BLaER1 (cell line): ENCODE data around the gene CDKAL1.

Experiments
- H3K27ac ChIP-seq: shearing (Covaris generic); formaldehyde crosslinking; 2 replicates; pipeline ENCODE4 v1.8.1; 2022
- H3K27me3 ChIP-seq: shearing (Covaris generic); formaldehyde crosslinking; 2 replicates; pipeline ENCODE4 v1.8.1; 2022
- H3K36me3 ChIP-seq: shearing (Covaris generic); formaldehyde crosslinking; 2 replicates; pipeline ENCODE4 v1.8.1; 2022
- H3K4me1 ChIP-seq: shearing (Covaris generic); formaldehyde crosslinking; 2 replicates; pipeline ENCODE4 v1.8.1; 2022
- H3K4me2 ChIP-seq: shearing (Covaris generic); formaldehyde crosslinking; 2 replicates; pipeline ENCODE4 v1.8.1; 2022
- H3K4me3 ChIP-seq: shearing (Covaris generic); formaldehyde crosslinking; 2 replicates; pipeline ENCODE4 v1.8.1; 2022
- H3K9ac ChIP-seq: shearing (Covaris generic); formaldehyde crosslinking; 2 replicates; pipeline ENCODE4 v1.8.1; 2022
- H3K9me3 ChIP-seq: shearing (Covaris generic); formaldehyde crosslinking; 2 replicates; pipeline ENCODE4 v1.8.1; 2022
- H4K20me1 ChIP-seq: shearing (Covaris generic); formaldehyde crosslinking; 2 replicates; pipeline ENCODE4 v1.8.1; 2022
- Cebpa-rat ChIP-seq: shearing (Covaris generic); IDR thresholded peaks from 2 replicates; pipeline ENCODE4 v1.8.1; 2022

Gene CDKAL1

GRCh38 chr6:21158873-21159272 lies 624.6 kb downstream of the CDKAL1 start:
- Histone ChIP-seq H3K4me1 (no peaks in the 10 kb centered on the region), H3K9me3 (no peaks in the 10 kb centered on the region), H3K27me3 (no peaks in the 10 kb centered on the region), H3K4me2 (no peak overlapping the region), H3K9ac (no peak overlapping the region), H3K36me3 (0 out of 2 replicates have a peak, but pooled peaks cover 4% of the 10 kb centered on the region), H4K20me1 (no peaks in the 10 kb centered on the region), H3K27ac (no peak overlapping the region), H3K4me3 (no peak overlapping the region)
- no peak for TF ChIP-seq Cebpa-rat

- Histone ChIP-seq H3K27ac (no peak overlapping the region), H4K20me1 (no peaks in the 10 kb centered on the region), H3K9me3 (no peaks in the 10 kb centered on the region), H3K9ac (no peak overlapping the region), H3K36me3 (0 out of 2 replicates have a peak, but pooled peaks cover 4% of the 10 kb centered on the region), H3K4me3 (no peak overlapping the region), H3K4me1 (peaks cover 3% of the 10 kb centered on the region), H3K4me2 (no peak overlapping the region), H3K27me3 (no peaks in the 10 kb centered on the region)
- TF ChIP-seq Cebpa-rat: no peak
Measured at GRCh38 chr6:21159465-21159864, 625.2 kb downstream of the CDKAL1 start.

GRCh38 chr6:21161707-21162106 lies 627.5 kb downstream of the CDKAL1 start:
- Histone ChIP-seq H4K20me1 (no peaks in the 10 kb centered on the region), H3K36me3 (0 out of 2 replicates have a peak, but pooled peaks cover 4% of the 10 kb centered on the region), H3K4me3 (no peak overlapping the region), H3K27me3 (no peaks in the 10 kb centered on the region), H3K27ac (no peak overlapping the region), H3K4me1 (peaks cover 14% of the 10 kb centered on the region), H3K4me2 (no peak overlapping the region), H3K9me3 (no peaks in the 10 kb centered on the region), H3K9ac (no peak overlapping the region)
- no peak for TF ChIP-seq Cebpa-rat

GRCh38 chr6:21163110-21163837 lies 629.0 kb downstream of the CDKAL1 start:
- TF ChIP-seq Cebpa-rat: no peak
- Histone ChIP-seq H3K36me3 (0 out of 2 replicates have a peak, but pooled peaks cover 4% of the 10 kb centered on the region), H3K4me2 (no peak overlapping the region), H3K4me3 (no peak overlapping the region), H3K4me1 (peaks cover 14% of the 10 kb centered on the region), H4K20me1 (no peaks in the 10 kb centered on the region), H3K9ac (no peak overlapping the region), H3K27ac (no peak overlapping the region), H3K9me3 (no peaks in the 10 kb centered on the region), H3K27me3 (no peaks in the 10 kb centered on the region)

- no peak overlapping the region for H3K9ac ChIP-seq
- H3K27ac ChIP-seq: no peak overlapping the region
- H3K4me1 ChIP-seq: peaks cover 14% of the 10 kb centered on the region
- no peaks in the 10 kb centered on the region for H3K27me3 ChIP-seq
- H3K4me3 ChIP-seq: no peak overlapping the region
- no peaks in the 10 kb centered on the region for H4K20me1 ChIP-seq
- no peak for TF ChIP-seq Cebpa-rat
- no peak overlapping the region for H3K4me2 ChIP-seq
- no peaks in the 10 kb centered on the region for H3K9me3 ChIP-seq
- 0 out of 2 replicates have a peak, but pooled peaks cover 4% of the 10 kb centered on the region for H3K36me3 ChIP-seq
Measured at GRCh38 chr6:21163838-21164180, 629.6 kb downstream of the CDKAL1 start.

GRCh38 chr6:21164768-21165326 lies 630.6 kb downstream of the CDKAL1 start:
- no peak overlapping the region for H3K9ac ChIP-seq
- TF ChIP-seq Cebpa-rat: no peak
- no peaks in the 10 kb centered on the region for H3K9me3 ChIP-seq
- H3K4me2 ChIP-seq: peak overlapping the region; percentile 44
- H3K4me3 ChIP-seq: no peak overlapping the region
- no peaks in the 10 kb centered on the region for H4K20me1 ChIP-seq
- no peak overlapping the region for H3K27ac ChIP-seq
- no peaks in the 10 kb centered on the region for H3K27me3 ChIP-seq
- peaks cover 14% of the 10 kb centered on the region for H3K4me1 ChIP-seq
- 0 out of 2 replicates have a peak, but pooled peaks cover 4% of the 10 kb centered on the region for H3K36me3 ChIP-seq

- Histone ChIP-seq H3K27me3 (no peaks in the 10 kb centered on the region), H3K9ac (no peak overlapping the region), H3K4me1 (peaks cover 14% of the 10 kb centered on the region), H3K36me3 (0 out of 2 replicates have a peak, but pooled peaks cover 4% of the 10 kb centered on the region), H3K9me3 (no peaks in the 10 kb centered on the region), H3K4me3 (no peak overlapping the region), H4K20me1 (no peaks in the 10 kb centered on the region), H3K4me2 (no peak overlapping the region), H3K27ac (no peak overlapping the region)
- no peak for TF ChIP-seq Cebpa-rat
Measured at GRCh38 chr6:21166754-21167153, 632.5 kb downstream of the CDKAL1 start.

- Histone ChIP-seq H3K9me3 (no peaks in the 10 kb centered on the region), H3K27me3 (no peaks in the 10 kb centered on the region), H3K4me3 (no peak overlapping the region), H3K4me2 (no peak overlapping the region), H3K4me1 (peaks cover 14% of the 10 kb centered on the region), H3K36me3 (0 out of 2 replicates have a peak, but pooled peaks cover 4% of the 10 kb centered on the region), H3K9ac (no peak overlapping the region), H4K20me1 (no peaks in the 10 kb centered on the region), H3K27ac (no peak overlapping the region)
- no peak for TF ChIP-seq Cebpa-rat
Measured at GRCh38 chr6:21167790-21168189, 633.5 kb downstream of the CDKAL1 start.

- H3K27ac ChIP-seq: no peak overlapping the region
- no peaks in the 10 kb centered on the region for H3K4me1 ChIP-seq
- no peaks in the 10 kb centered on the region for H3K9me3 ChIP-seq
- H3K4me2 ChIP-seq: no peak overlapping the region
- H3K27me3 ChIP-seq: no peaks in the 10 kb centered on the region
- no peak overlapping the region for H3K9ac ChIP-seq
- no peaks in the 10 kb centered on the region for H4K20me1 ChIP-seq
- H3K4me3 ChIP-seq: no peak overlapping the region
- no peak for TF ChIP-seq Cebpa-rat
- H3K36me3 ChIP-seq: no peaks in the 10 kb centered on the region
Measured at GRCh38 chr6:21171801-21172200, 637.5 kb downstream of the CDKAL1 start.

- Histone ChIP-seq H3K9ac (no peak overlapping the region), H3K4me1 (no peaks in the 10 kb centered on the region), H3K9me3 (no peaks in the 10 kb centered on the region), H3K4me3 (no peak overlapping the region), H3K4me2 (no peak overlapping the region), H3K27ac (no peak overlapping the region), H3K27me3 (no peaks in the 10 kb centered on the region), H3K36me3 (no peaks in the 10 kb centered on the region), H4K20me1 (no peaks in the 10 kb centered on the region)
- no peak for TF ChIP-seq Cebpa-rat
Measured at GRCh38 chr6:21173031-21173430, 638.8 kb downstream of the CDKAL1 start.
